ENCODE data around the gene CYLD. TPM values are rescaled to one million over a fixed set of nuclear protein-coding genes. Genes with fewer than 3 reads are reported as not detected.
A peak's percentile ranks its signal among the peaks of the same experiment; 100 is the strongest.

The CYLD gene
- total RNA-seq, 1 donor from 2014 or later, result 33.9 TPM

- peaks cover 46% of the 10 kb centered on the region for H3K4me1 ChIP-seq
- no peaks in the 10 kb centered on the region for H3K9me3 ChIP-seq
- no peaks in the 10 kb centered on the region for H3K27me3 ChIP-seq
- H3K27ac ChIP-seq, result peak overlapping the region; percentile 78
- no peaks in the 10 kb centered on the region for H3K36me3 ChIP-seq
- no peak overlapping the region for H3K4me3 ChIP-seq
- intact Hi-C loops (cut with DNase I), result no loop called here
- no peak for DNase-seq (ENCODE audit: extremely low spot score in 2 of 2)
- TF ChIP-seq POLR2A (IDR thresholded peaks at IDR 0.05) (no peak), POLR2AphosphoS5 (IDR thresholded peaks at IDR 0.05; ENCODE audit: insufficient read depth in 1 of 2, low read depth in 1 of 2) (no peak), CTCF (IDR thresholded peaks at IDR 0.05) (no peak)
Measured at GRCh38 chr16:50695017-50696000, 46.6 kb upstream of the CYLD start.

- H3K4me3 ChIP-seq, result no peak overlapping the region
- H3K27me3 ChIP-seq, result no peaks in the 10 kb centered on the region
- H3K36me3 ChIP-seq, result no peaks in the 10 kb centered on the region
- peak overlapping the region; percentile 78 for H3K27ac ChIP-seq
- TF ChIP-seq CTCF (IDR thresholded peaks at IDR 0.05) (no peak), POLR2A (IDR thresholded peaks at IDR 0.05) (no peak), POLR2AphosphoS5 (IDR thresholded peaks at IDR 0.05; ENCODE audit: insufficient read depth in 1 of 2, low read depth in 1 of 2) (no peak)
- peaks cover 46% of the 10 kb centered on the region for H3K4me1 ChIP-seq
- no peak for DNase-seq (ENCODE audit: extremely low spot score in 2 of 2)
- no peaks in the 10 kb centered on the region for H3K9me3 ChIP-seq
- intact Hi-C loops (cut with DNase I), result no loop called here
Measured at GRCh38 chr16:50696126-50696525, 45.8 kb upstream of the CYLD start.

DNA sequence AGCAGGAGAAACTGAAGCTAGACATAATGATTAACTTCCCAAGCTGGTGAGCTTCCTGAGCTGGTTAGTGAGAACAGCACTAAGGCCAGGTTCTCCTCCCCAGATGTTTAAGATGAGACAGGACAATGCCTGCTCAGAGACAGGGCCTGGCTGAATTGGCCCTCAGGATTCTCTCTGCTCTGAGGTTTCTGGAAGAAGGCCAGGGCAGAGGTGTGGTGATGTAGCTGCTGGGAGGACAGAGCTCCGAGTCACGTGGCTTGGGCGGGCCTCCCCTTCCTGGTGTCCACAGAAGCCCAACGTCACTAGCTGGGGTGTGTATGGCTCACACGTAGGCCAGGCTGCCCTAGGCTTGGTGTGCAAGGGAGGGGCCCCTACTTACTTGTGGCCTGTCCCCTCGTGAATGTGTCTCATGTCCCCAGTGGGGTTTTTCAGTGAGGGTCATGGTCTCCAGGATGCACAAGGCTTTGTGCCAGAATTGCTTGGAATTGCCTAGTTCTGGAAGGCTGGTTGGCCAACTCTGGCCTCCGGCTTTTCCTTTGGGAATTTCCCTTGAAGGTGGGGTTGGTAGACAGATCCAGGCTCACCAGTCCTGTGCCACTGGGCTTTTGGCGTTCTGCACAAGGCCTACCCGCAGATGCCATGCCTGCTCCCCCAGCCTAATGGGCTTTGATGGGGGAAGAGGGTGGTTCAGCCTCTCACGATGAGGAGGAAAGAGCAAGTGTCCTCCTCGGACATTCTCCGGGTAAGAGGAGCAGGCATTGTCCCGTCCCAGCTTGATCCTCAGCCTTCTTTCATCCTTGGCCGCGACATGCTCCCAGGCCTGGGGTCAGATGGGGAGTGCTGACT is 45.1 kb upstream of the CYLD start:
- peaks cover 46% of the 10 kb centered on the region for H3K4me1 ChIP-seq
- intact Hi-C loops (cut with DNase I), result no loop called here
- H3K4me3 ChIP-seq, result peak overlapping the region in 1 of 2 donors; percentile 38
- H3K9me3 ChIP-seq, result no peaks in the 10 kb centered on the region
- no peaks in the 10 kb centered on the region for H3K36me3 ChIP-seq
- peak; percentile 55 to 81 for TF ChIP-seq POLR2AphosphoS5 (IDR thresholded peaks at IDR 0.05; ENCODE audit: insufficient read depth in 1 of 2, low read depth in 1 of 2)
- no peak for TF ChIP-seq CTCF (IDR thresholded peaks at IDR 0.05)
- H3K27me3 ChIP-seq, result no peaks in the 10 kb centered on the region
- no peak for DNase-seq (ENCODE audit: extremely low spot score in 2 of 2)
- peak overlapping the region; percentile 78 for H3K27ac ChIP-seq

- DNase-seq (ENCODE audit: extremely low spot score in 2 of 2), result no peak
Measured at GRCh38 chr16:50697421-50697715, 44.5 kb upstream of the CYLD start.

More at GRCh38 chr16:50697421-50697715, 44.5 kb upstream of the CYLD start:
- TF ChIP-seq POLR2AphosphoS5 (IDR thresholded peaks at IDR 0.05; ENCODE audit: insufficient read depth in 1 of 2, low read depth in 1 of 2) (no peak), POLR2A (IDR thresholded peaks at IDR 0.05) (no peak), CTCF (IDR thresholded peaks at IDR 0.05) (no peak)
- intact Hi-C loops (cut with DNase I), result no loop called here
- Histone ChIP-seq H3K4me1 (peaks cover 46% of the 10 kb centered on the region), H3K4me3 (peak overlapping the region; percentile 38 to 47), H3K27ac (peak overlapping the region; percentile 78), H3K9me3 (no peaks in the 10 kb centered on the region), H3K27me3 (no peaks in the 10 kb centered on the region), H3K36me3 (no peaks in the 10 kb centered on the region)

Data from vagina (tissue), 2 donors.